HG03045 (cell line): Measurements from ENCODE around the gene TEX35.
A peak's percentile ranks its signal among the peaks of the same experiment; 100 is the strongest.

Source experiments
- ATAC-seq: cut with Tn5 transposase; IDR thresholded peaks from one replicate; pipeline ENCODE4 v1.9.1; 2021; ENCODE audit warnings: mild to moderate bottlenecking, moderate library complexity; ENCODE audit not compliant: unreplicated experiment

Gene TEX35

DNA sequence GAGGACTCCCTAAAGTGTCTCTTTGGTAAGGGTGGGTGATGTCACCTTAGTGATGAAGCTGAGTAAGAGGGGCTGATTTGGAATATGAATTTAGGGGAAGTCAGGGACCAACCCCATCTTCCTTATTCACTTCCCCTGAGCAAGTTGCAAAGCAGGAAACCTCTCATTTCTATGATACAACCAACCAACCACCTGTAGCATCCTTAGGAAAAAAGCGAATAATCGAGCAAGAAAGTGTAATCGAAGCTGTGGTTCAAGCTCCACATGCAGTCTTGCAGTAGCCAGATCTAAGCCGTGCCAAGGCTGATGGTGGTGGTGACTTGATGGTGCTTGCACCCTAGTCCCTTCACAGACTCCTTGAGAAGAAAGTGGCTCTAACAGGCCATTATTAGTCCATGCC, 3.2 kb downstream of the TEX35 start:
- no peak for ATAC-seq

DNA sequence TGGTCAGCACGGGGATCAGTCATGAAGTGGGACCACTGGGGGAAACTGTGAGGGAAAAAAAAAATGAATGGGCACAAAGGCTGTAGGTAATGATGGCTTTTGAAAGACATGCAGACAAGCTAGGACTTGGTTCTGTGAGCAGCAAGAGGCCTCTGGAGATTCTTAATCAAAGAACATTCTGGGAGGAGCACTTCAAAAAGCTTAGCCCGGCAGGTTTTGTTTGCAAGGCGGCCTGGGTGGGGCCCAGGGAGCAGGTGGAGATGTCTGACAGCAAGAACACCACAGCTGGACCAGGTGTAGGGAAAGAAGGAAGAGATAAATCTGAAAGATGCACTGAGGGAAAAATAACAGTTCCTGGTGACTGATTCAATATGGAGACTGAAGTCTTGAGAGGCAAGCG, 6.0 kb downstream of the TEX35 start:
- ATAC-seq, result no peak

DNA sequence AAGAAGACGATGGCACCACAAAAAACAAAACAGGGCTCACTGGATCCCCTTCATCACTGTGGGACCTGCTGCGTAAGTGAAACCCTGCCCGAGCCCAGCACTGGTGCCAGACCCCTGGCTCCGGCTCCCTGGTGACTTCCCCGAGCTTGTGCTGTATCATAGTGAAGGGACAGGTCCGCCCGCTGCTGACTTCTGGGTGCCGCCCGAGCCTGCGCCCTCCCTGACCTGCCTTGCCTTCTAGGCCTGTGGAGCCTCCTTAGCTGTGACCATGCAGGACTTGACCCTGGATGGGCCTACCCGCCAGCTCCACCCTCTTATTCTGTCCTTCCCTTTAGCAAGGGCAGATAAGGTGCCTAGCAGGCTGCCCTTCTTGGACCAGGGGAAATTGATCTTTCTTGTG, 7.9 kb downstream of the TEX35 start:
- ATAC-seq, result no peak

DNA sequence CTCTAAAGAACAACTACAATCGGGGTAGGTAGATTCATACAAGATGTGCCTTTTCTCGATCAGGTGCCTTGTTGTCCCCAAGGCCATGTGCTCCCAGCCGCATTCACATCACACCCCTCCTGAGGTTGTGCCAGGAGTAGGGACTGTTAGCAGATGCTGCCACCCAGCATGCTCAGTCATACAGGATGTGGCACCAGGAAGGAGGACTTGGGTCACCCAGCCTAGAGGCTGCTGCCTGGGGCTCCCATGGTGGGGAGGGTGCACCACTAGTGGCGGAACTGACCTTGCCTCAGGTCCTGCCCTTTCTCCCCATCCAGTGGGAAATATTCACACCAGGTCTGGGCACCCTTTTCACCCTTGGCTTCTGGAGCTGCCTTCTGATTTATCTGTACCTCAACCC, 8.3 kb downstream of the TEX35 start:
- ATAC-seq, result no peak

DNA sequence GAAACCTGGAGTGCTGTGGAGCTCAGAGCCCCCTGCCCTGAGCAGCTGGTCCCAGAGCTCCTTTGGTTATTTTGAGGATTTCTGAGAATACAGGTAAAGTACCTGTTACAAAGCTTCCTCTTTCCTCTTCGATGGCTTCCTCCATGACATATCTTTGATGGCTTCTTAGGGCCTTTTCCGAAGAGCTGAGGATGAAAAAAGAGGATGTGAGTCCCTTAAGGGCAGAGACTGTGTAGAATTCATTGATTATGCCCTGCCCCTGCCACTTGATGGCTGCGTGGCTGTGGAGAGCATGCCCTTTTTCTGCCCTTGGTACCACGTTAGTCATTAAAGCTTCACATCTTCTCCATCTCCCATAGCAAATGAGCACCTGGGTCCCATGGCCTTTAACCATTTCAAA, 14.2 kb downstream of the TEX35 start:
- no peak for ATAC-seq

DNA sequence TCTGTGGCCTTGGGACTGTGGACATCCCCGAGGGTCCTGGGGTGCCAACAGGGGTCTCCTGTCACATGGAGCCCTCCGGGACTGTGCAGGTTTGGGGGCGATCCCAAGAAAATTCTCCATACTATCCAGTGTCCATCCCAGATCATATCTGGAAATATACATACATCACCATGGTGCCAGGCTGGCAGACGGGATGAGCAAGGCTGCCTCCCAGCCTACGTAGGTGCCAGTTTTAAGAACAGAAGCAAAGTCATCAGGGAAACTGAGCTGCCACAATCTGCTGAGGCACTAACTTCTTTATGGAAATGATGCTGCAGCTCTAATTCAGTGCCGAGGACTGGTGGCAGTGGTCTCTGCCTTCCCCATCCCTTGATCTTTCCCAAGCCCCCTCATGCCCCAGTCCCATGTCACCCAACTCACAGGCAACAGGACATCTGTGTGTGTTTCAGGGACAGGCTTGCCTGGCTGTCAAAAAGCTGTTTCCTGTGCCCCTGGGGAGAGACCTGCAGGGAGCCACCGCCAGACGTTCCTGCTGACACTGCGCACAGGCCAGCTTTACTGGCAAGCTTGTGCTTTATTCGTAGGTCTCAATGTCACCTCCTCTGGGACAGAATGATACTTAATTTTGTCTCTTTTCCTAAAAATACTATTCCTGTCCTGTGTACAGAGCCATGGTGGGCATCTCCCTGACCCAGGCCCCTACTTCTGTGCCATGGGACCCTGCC, 15.5 kb downstream of the TEX35 start:
- no peak for ATAC-seq

DNA sequence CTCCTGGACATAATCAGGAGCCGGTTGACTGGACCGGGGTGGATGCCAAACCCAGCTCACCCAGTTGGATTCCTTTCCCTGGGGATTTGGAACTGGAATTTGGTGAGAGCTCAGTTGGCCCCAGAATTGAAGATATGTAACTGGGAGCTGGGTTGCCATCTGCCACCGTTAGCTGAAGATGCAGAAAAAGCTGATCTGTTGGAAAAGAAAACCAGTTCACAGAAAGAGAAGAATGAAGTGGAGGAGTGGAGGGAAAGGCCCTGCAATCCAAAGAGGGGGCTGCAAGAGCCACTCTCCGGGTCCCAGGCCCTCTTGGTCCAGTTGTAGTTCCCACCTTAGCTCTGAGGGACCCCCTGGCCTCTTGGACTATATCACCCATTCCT, 16.0 kb downstream of the TEX35 start:
- ATAC-seq, result no peak

DNA sequence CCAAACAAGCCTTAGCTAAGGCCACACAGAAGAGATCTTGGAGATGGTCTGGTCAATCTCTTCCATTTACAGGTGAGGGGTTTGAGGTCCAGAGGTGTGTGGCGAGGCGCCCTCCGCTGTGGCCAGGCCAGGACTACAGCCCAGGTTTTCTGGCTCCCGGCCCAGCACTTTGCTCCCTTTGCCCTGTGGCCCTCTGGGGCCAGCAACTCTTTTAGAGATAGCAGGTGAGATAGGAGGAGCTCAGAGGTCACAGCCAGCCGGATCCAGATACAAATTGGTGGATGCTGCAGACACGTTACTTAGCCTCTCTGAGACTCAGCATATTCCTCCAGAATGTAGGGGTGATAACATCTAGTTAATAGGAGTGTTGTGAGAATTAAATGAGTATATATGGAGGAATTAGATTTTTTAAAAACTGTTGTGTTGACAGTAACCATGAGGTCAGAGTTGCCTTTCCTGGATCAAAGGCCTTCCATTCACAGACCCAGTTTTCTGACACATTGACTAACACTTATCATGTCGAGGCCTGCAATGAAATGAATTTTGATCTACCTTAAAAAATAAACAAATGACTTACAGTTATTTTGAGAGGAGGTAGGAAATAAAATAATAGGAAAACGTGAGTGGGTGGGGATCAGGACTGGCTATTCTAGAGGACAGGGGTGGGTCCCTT, 16.6 kb downstream of the TEX35 start:
- no peak for ATAC-seq

DNA sequence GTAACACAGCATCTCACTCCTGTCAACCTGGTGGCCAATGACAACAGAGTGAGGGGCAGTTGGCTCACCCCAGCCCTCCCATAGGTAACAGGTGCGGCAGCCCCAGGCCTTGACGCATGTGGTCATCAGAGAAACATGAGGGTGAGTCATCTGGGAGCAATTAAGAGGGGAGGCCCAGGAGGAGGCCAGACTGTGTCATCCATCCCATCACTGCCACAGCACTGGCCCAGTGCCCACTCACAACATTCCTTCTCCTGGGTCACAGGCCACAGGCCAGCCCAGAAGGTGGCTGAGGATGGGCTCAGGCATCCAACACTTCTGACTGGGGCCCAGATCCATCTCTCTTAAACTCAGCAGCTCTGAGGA, 17.1 kb downstream of the TEX35 start:
- ATAC-seq, result no peak

DNA sequence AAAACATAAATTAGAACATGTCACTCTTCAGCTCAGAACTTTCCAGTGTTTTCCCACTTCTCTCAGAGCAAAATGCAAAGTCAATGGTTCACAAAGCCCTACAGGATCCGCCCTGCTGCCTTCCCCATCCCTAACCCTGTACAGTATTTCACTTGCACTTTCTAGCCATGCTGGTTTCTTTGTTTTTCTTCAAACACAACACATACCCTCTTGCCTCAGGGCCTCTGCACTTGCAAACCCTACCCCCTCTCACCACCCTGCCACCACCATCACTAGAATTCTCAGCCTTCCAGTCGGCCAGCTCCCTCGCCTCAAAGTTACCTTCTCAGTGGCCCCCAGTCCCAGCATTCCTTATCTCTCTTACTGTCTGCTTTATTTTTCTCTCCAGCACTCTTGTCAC, 17.6 kb downstream of the TEX35 start:
- ATAC-seq, result no peak

DNA sequence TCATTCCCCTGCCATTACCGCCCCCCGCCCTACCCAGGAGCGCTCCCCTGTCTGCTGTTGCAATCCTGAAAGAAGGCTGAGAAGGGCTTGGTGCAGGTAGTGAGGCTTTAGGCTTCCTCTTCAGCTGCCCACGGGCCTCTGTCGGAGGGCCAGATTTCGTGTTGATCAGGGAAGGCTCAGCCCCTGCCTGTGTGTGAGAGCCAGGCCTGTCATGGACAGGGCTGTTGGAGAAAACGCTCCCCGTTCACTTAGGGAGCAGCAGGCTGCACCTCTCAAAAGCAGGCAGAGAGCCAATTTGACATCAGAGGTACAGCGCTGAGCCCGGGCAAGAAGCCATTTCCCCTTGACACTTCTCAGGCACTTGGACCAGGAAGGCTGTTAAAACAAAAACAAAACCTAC, 19.0 kb downstream of the TEX35 start:
- ATAC-seq, result no peak

DNA sequence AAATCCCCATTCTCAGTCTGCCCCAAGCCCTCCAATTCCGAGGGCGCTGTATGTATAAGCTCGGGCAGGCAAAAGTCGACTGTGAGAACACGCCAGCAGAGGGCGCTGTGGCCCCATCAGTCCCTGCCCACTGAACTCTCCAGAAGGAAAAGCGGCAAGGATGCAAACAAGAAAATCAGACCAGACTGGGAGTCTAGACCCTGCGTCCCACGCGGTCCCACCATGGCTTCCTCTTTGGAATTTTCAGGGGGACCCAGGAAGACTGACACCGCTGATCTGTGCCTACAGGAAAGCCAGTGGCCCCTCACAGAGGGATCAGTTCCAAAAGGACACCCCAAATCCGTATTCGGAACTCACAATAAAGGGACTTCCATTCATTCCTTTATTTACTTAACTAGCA, 19.5 kb downstream of the TEX35 start:
- ATAC-seq, result peak; percentile 70

DNA sequence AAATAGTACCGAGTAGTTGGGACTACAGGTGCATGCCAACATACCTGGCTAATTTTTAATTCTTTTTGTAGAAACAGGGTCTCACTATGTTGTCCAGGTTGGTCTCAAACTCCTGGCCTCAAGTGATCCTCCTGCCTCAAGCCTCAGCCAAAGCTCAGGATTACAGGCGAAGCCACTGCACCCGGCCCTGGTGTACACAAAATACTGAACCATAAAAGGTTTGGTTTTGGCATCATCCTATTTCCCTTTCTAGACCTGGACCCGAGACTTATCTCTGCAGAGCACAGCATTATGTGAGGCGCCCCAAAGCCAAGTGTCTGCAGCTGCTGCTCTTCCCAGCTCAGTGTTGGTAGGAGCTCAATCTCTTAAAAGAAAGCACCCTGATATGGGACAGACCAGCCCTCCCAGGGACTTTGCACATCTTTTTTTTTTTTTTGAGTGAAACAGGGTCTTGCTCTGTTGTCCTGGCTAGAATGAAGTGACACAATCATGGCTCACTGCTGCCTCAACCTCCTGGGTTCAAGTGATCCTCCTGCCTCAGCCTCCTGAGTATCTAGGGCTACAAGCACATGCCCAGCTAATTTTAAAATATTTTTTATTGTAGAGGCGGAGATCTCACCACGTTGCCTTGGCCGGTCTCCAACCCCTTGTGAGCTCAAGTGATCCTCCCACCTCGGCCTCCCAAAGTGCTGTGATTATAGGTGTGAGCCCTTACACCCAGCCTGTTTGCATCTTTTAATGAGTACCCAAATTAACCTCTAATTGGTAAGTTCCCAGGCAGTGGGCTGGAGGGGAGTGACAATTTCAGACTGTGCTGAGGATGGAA, 20.4 kb downstream of the TEX35 start:
- no peak for ATAC-seq

DNA sequence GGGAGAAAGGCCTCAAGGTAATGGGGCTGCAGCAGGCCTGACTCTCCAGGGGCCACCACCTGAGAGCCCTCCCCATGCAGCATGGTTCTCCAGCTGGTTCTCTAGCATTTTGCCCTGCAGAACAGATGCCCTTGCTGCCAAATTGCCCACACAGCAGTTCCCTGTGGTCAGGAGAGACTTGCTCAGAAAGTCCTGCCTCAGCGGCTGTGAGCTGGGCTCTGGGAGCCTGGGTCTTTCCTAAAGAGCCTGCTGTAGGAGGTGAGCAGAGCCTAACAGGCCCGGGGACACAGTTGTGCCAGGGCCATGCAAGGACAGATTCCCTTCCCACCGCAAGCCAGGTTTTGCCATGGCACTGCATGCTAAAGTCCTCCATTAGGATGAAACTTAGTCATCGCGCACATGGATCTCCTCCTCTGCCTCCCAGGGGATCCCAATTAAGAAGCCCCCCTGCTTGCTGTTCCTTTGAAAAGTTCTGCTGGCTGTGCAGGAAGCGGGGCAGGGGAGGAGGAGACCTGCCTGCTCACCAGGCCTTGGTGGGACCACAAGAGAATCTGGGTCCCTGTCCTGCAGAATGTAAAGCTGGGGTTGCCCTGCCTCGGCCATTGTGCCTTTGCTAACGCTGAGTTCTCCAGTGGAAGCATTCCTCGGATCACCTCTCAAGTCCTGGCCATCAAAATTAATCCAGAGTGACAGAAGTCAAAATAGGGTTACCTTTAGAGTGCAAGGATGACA, 21.4 kb downstream of the TEX35 start:
- ATAC-seq, result no peak

DNA sequence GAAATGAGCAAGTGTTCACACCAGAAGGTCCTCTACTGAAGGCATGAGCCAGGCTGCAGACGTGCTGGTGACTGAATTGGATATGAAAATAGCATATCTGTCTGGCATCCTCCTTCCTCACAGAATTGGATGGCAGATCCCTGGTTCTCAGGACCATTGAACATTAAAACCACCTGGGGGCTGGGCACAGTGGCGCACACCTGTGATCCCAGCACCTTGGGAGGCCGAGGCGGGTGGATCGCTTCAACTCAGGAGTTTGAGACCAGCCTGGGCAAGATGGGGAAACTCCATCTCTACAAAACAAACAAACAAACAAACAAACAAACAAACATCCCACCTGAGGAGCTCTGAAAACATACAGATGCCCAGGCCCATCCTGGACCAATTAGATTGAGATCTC, 23.4 kb downstream of the TEX35 start:
- no peak for ATAC-seq

DNA sequence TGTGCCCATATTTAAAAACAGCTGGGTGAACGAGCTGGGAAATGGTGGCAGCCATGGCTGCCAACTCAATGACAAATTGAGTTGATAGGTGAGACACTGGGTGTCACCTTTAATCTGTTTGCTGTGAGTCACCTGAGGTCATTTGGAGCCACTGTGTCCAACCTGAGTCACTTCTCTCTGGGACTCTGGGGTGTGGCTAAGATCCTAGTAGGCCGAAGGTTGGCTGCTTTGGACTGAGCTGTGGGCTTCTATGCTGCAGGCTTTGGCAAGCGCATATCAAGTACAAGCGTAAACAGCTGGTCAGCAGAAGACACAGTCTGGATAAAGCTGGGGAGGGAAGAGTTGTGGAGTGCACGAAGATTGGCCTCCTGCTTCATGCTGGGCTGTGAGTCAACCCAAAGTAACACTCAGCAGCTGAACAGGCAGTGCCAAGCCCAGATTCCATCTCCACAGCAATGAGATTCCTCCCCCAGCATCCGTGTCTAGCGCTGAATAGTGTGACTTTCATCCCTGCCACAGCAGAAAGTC, 24.0 kb downstream of the TEX35 start:
- no peak for ATAC-seq

DNA sequence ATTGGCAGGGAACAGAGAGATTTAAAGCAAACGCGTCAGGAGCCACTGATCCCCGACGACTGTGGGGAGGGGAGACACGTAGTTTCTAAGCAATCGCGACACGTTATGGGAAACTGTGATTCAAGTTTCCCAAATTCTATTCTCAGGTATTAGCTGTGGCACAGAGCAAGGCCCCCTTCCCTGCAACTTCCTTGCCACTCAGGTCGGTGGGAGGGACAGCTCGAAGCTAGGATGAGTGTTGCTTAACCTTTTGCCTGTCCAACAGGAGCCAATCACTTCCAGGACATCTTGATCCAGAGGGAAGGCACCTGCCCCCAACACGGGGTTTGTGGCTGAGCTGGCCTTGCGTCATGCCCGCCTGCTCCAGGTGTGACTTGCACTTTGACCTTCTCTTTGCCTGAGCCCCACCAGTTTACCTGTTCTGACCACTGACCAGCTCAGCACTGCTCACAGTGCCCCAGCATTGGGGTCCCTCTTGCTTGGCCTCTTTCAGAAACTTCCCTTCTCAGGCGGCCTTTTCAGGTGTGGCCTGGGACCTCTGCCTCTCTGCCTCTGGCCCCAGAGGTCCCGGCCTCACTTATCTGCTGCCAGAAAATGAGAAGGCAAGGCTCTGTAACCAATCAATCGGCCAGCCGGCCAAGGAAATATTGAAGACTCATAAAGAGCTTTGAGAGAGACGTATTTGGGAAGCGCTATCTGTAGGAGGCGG, 24.6 kb downstream of the TEX35 start:
- ATAC-seq, result no peak

DNA sequence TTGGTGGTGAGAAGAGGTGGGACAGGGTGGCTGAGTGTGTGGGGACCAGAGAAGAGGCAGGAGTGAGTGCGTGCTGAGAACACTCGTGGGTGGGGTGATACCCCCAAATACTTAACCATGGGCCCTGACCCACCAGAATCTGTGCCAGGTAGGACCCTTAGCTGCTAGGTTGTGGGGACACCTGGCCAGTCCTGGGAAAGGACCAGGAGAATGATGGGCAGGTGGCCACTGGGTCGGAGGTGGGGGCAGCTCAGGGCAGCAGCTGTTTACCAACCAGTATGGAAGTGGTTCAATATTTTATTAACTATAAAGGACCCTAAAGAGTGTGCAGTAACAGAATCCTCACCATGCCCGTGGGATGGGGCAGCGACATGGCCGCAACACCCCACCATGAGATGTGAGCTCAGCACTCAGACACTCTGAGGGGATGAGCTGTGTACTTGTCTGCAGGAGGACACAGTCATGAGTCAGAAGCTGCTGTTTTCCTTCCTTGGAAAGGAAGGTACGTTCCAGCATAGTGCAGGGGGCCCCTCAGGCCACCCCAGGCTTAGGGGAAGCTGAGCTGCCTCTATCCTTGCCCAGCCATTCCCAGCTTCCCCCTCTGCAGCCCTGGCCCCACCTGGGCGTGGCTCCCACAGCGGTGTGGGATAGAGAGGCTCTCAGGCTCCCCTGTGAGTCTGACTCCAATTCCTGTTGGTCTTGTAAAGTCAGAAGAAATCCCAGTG, 25.4 kb downstream of the TEX35 start:
- no peak for ATAC-seq

DNA sequence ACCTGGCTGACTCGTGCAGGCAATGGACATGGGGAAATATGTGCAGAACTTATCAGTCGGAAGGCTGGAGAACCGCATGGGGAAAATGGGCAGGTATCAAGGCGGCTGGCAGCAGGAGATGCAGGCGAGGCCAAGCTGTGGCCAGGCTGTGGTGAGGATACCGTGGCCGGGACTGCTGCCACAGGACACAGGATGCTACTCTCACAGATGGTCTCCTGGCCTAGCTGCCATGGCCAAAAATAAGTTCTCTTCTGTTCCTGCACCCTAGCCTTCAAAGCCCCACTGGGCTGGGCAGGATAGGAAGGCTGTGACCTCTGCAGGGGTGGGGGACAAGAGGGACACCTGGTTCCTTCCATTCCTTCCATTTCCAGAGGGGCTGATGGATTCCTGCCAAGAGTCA, 26.4 kb downstream of the TEX35 start:
- no peak for ATAC-seq

DNA sequence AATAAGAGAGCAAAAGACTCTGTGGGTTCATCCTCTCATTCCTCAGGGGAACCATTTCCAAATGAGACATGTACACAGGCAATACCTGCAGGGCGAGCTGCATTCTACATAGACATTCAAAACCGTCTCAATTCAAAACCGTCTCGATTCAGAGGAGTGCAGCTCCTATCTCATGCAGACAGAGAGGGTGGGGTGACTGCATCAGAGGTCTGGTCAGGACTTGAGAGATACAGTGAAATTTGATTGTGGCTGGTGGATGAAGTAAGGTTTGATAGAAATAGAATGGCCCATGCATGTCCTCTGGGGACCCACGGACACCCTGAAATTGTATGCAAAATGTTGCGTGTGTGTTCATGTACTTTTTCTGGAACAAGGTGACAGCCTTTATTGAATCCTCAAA, 27.3 kb downstream of the TEX35 start:
- no peak for ATAC-seq
